IPS DF 19.7 (cell line): Measurements from ENCODE around the gene SNED1.

Experiments
- DNase-seq: peaks from one replicate; pipeline ENCODE4 v3.0.0-alpha.2; 2013; ENCODE audit warnings: low read depth, low spot score

SNED1 gene

GRCh38 chr2:241029599-241030332 lies 31.3 kb downstream of the SNED1 start:
- no peak for DNase-seq

- no peak for DNase-seq
Observed at GRCh38 chr2:241030333-241030680, 31.9 kb downstream of the SNED1 start.

GRCh38 chr2:241030883-241031282 lies 32.5 kb downstream of the SNED1 start:
- no peak for DNase-seq

GRCh38 chr2:241031436-241032165 lies 33.2 kb downstream of the SNED1 start:
- no peak for DNase-seq

- DNase-seq, result no peak
Observed at GRCh38 chr2:241033336-241033987, 35.0 kb downstream of the SNED1 start.

GRCh38 chr2:241033994-241034393 lies 35.6 kb downstream of the SNED1 start:
- no peak for DNase-seq

- DNase-seq, result no peak
Observed at GRCh38 chr2:241034490-241035141, 36.2 kb downstream of the SNED1 start.

GRCh38 chr2:241035142-241035817 lies 36.9 kb downstream of the SNED1 start:
- DNase-seq, result no peak

- DNase-seq, result no peak
Observed at GRCh38 chr2:241035818-241036396, 37.5 kb downstream of the SNED1 start.

GRCh38 chr2:241036397-241036963 lies 38.1 kb downstream of the SNED1 start:
- no peak for DNase-seq

- no peak for DNase-seq
Observed at GRCh38 chr2:241036964-241037421, 38.6 kb downstream of the SNED1 start.

GRCh38 chr2:241037498-241037897 lies 39.1 kb downstream of the SNED1 start:
- DNase-seq, result no peak

GRCh38 chr2:241038374-241039180 lies 40.2 kb downstream of the SNED1 start:
- no peak for DNase-seq

GRCh38 chr2:241039416-241039815 lies 41.0 kb downstream of the SNED1 start:
- no peak for DNase-seq

- DNase-seq, result no peak
Observed at GRCh38 chr2:241040081-241040803, 41.8 kb downstream of the SNED1 start.

GRCh38 chr2:241041589-241042158 lies 43.3 kb downstream of the SNED1 start:
- DNase-seq, result no peak

- no peak for DNase-seq
Observed at GRCh38 chr2:241043581-241043980, 45.2 kb downstream of the SNED1 start.

- DNase-seq, result no peak
Observed at GRCh38 chr2:241047253-241048010, 49.0 kb downstream of the SNED1 start.
